NCI-H1694 treated with DMSO at 0.1 percent for 48 hours (cell line): ENCODE results near the gene ARNT2.

ENCODE experiments used
- DNase-seq: peaks from one replicate; lab custom pipeline; 2025; lab: John Stamatoyannopoulos, UW

ARNT2 gene

DNA sequence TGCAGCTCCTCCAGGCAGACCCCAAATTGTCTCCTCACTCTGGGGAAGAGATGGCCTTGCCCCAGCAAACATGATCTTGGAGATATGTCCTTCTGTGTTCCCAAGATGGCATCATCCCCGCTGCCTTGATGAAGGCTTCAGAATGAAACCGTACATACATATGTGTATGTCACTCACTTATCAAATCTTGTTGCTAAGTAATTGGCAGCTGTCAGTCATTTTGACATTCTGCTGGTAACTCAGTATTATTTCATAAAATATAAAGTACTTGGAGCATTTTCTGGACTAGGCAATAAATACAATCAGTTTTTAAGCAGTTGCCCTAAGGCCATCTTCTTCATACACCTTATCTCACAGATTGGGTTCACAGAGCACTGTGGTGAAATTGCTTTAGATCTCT lies 62.4 kb downstream of the ARNT2 start:
- DNase-seq = no peak

DNA sequence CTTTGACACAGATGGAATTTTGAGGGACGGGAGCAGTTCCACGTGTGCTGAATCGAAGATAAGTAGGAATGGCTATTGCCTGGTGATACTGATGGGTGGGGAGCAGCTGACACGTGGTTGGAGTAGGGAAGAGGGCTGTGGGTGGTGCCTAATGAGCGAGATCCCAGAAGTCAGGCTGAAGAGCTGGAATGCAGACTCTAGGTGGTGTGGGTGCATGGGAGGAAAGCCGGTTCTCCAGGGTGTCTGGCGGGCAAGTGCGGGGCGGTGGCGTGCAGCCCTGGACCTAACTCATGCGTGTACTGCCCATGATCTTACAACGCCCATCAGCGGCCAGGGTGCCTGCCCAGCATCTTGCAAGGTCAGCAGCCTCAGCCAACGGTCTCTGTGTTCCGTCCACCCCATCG lies 63.1 kb downstream of the ARNT2 start:
- no peak for DNase-seq

DNA sequence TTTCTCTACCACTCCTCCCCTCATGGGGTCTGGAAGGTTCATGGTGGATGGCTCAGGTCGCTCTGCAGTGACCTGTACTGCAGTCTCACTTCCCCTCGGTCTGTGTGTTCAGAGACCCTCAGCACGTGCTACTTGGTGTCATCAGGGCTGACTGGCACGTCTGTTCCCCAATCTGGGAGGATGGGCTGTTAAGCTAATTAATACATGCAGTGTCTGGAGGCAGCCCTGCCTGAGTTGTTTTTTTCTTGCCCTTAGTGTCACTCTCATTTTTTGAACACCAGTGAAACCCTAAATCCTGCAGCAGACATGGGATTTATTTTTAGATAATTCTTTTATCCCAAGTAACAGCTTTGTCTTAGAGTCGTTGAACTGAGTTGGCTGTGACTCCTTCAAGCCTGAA lies 64.6 kb downstream of the ARNT2 start:
- no peak for DNase-seq

DNA sequence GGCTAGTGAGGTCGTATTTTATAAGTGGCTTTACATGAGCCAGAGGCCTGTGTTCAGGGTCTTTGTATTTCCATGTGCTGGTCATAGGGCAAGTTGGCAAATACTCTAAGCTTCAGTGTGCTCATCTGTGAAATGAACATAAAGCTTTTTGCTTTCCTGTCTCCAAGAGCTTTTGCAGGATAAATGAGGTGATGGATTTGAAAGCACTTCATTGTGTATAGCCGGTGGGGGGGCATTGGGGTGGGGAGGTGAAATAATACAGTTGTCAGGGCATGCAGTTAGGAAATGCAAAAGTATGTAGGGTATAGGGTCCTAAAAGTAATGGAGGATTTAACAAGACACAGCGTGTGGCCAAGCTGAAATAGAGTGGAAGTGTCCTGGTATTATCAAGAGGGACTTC lies 67.7 kb downstream of the ARNT2 start:
- no peak for DNase-seq

DNA sequence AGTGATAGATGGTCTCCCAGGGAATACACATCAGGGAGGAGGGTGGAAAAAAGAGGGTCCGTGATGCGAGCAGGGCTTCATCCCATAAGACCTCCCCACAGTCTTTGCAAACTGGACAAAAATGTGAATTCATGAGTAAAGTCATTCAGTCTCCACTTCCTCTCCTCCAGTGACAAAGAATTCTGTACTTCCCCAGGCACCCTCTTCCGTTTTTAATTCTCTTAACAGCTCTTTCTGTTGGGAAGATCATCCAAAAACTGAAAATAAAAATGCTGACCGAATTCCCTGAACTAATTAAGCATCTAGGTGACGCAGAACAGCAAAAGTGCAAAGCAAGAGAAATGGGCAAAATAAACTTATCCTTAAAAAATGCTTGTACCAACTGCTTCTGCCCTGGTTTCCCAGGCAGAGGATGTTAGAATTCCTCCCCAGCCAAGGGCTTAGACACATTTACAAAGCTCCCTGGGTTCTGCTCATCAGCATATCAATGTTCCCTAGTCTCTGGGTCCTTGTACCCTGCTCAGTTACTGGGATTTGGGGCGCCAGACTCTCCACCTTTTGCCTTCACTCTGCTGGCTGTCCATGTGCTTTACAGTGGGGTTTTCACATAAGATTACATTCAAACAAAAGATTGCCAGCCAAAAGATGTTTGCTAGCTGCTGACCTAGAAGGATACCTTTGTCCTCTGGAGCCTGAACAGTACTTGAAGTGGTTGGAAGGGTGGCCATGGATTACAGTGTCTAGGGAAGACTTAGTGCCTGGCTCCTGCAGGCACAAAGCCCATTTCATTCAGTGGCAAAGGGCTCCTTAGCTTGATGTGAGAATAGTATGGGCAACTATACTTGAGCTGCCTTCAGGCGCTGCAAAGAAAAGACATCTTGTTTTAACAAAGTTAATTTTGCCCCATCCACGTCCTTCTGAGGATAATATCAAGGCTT lies 69.4 kb downstream of the ARNT2 start:
- no peak for DNase-seq

DNA sequence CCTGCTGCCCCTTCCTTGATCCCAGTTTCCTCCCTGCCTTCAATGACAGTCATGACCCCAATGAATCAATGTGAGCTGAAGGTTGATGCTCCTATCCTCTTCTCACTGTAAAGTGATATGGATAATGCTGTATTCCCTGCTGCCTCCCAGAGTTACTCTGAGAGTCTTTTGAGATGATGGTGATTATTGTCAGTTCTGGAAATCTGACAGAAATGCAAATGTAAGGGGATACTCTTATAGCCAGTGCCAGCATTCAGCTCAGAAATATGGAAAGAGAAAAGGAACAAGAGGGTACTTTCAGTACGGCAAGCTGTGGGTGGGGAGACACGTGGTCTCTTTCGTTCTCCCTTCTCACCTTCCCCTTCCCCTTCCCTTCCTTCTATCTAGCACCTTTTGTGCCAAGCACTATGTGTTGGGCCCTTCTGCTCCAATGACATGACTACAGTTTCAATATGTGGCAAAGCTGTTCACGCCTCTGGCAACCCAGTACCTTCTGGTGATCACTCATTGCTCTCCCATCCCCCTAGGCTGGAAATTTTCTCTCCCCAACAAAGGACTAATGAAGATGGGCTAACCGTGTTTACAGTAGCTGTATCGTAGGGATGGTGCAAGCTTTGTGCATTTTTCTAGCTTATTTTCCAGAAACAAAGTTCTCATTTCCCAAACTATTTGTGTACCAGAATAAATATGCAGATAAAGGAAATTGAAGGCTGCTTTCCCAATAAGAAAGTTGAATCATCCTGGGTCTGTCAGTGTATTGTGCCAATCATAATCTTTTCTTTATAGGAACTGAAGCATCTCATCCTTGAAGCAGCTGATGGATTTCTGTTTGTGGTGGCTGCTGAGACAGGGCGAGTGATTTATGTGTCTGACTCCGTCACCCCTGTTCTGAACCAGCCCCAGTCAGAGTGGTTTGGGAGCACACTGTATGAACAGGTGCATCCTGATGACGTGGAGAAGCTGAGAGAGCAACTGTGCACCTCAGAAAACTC lies 70.3 kb downstream of the ARNT2 start:
- DNase-seq = no peak

DNA sequence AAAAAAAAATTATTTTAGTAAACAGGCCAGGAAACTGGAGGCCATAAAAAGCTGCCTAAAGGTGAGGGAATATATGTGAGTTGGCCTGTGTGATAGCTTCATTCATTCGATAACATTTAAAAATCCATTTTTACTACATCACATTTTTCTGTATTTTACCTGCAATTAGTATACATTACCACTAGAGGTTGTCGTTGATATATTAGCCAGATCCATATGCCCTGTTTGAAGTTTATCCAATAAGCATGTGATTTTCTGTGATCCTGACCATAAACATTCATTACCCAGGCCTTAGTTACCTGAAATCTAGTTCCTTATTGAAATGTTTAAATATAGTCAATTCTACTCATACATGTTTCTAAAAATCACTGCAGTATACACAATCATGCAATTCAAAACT lies 71.4 kb downstream of the ARNT2 start:
- no peak for DNase-seq

DNA sequence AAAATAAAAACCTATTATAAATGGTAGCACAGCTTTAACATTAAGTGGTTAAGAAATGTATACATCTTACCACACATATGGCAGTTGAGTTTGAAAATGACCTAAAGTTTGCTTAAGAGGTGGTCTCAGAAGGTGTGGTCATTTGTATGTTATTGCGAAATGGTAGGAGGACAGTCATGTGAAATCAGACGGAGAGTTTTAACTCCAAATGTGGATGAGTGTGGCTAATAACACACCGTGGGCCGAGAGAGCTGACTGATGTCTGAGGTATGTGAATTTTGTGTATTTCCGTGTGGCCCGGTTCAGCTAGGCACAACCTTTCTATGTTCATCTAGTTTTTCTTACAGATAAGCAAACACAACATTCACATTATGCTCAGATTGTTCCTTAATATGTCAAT lies 71.9 kb downstream of the ARNT2 start:
- no peak for DNase-seq

DNA sequence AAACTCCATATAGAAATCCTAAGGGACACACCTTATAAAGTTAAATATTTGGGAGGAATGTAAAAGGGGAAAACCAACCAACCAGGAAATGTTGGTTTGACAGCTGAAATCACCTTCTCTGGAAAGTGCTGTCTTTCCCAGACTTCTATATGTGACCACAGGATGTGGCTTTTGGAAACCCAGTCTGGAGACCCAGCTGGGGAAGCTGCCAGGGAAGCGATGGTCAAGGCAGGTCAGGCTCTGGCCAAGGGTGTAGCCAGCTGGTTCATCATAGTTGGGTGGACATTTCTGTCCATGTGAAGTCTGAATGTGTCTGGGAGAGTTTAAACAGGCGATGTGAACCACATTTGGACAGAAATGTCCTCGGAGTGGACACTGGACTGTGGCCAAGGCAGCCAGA lies 73.9 kb downstream of the ARNT2 start:
- DNase-seq = no peak

DNA sequence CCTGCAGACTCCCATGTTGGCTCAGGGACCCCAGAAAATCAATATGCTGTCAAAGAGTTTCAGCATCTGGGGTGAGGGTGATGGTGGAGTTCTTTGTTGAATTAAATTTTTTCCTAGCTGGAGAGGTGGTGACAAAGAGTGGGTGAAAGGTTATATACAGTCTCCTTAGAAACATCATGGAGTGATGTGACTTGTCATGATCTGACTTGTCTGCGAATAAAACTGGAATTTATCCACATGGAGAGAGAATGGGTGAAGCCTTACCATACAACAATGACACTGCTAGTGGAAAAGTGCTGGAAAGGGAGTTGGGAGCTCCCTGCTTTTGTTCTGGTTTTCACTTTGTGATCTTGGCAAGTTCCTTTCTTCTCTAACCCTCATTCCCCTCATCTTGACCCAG lies 75.0 kb downstream of the ARNT2 start:
- no peak for DNase-seq

DNA sequence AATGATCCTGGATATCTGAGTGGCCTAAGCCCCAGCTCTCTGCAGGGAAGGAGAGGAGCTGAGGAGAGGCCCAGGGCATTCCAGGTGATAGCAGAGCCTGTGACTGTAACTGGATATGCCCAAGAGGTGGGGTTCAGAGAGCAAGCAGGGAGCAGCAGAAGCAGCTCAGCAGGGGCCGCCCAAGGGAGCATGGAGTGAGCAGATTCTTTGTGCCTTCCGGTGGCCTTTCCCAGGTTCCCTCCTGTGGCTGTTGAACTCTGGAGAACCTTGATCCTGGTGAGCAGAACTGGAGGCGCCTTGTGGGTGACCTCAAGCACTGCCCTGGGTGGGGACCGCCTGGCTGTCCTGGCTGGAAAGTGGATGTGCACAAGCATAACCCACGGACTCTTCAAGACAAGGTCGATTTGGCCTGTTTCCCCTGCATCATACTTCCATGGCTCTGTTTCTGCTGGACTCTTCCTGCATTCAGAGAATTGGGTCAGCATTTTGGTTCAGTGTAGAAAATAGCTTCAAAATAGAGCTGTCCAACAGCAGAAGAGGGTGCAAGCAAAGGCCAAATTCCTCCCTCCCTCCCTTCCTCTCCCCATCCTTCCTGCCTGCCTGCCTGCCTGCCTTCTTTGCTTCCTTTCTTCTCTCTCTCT lies 76.1 kb downstream of the ARNT2 start:
- no peak for DNase-seq

DNA sequence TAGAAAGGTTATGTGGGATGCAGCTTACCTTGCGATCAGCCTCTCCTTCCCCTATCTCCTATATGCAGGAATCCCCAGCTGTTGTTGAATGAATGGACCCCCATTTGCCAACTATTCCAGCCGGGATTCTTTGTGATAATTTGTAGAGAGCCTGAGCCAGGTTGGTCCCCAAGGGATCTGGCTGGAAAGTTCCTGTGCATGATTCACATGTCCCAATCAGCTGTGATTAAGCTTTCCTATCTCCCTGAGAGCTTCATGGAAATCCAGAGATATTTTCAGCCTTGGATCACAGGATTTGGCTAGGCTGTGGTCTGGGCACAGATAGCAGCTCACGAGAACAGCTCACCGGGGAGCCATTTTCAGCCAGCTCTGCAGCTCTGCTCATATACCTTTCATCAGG lies 76.7 kb downstream of the ARNT2 start:
- no peak for DNase-seq

DNA sequence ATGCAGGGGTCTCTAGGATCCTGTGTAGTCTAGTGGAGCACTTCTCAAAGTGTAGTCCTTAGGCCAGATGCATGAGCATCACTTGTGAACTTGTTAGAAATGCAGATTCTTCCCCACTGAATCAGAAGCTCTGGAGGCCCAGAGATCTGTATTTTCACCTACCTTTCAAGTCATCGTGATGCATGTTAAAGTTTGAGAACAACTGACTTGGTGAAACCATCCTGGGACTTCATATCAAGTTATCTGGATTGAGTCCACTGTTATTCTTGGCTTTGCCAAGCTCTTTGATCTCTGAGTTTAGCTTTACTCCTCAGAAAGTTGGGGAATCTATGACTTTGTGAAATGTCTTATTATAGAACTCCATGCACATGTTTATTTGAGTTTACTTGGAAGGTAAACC lies 78.5 kb downstream of the ARNT2 start:
- no peak for DNase-seq

DNA sequence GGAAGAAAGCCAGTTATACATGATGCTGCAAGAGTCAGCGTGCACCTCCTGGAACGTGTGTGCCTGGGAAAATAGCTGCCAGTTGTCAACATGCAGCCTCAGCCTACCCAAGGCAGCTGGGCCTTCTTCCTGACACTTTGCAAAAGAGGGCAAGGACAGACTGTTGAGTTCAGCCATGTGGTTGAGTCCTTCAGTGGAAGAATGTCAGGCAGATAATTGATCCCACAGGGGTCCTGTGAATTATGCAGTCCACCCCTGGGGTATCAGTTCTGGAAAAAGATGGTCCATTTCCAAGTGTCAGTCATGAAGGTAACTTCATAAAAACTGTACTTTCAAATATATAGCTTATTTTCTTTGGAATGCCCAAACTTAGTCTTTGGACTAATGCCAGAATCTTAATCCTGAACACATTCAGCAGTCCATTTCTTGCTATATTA lies 79.6 kb downstream of the ARNT2 start:
- no peak for DNase-seq

DNA sequence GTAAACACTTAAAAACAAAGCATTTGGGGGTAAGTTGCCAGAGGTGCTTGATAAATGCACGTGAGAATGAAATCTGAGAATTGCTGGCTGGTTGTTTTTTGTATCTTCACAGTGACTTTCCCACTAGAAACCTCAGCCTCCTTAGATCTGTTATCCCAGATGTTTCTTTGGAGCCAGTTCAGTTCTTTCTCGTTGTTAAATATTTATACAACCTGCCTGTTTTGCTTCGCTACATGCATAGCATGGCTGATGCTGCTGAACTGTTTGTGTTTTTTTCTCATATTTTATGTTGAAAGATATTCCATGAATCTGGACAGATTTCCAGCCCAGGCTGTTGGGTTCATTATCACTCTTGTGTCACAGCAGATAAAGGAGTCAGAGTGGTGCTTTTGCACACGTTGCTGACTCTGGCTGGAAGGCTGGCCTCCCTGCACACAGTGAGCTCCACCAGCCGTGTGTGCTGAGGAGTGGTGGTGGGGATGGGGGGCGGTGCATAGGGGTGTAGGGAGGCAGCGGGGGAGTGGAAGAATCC lies 80.2 kb downstream of the ARNT2 start:
- DNase-seq = no peak

DNA sequence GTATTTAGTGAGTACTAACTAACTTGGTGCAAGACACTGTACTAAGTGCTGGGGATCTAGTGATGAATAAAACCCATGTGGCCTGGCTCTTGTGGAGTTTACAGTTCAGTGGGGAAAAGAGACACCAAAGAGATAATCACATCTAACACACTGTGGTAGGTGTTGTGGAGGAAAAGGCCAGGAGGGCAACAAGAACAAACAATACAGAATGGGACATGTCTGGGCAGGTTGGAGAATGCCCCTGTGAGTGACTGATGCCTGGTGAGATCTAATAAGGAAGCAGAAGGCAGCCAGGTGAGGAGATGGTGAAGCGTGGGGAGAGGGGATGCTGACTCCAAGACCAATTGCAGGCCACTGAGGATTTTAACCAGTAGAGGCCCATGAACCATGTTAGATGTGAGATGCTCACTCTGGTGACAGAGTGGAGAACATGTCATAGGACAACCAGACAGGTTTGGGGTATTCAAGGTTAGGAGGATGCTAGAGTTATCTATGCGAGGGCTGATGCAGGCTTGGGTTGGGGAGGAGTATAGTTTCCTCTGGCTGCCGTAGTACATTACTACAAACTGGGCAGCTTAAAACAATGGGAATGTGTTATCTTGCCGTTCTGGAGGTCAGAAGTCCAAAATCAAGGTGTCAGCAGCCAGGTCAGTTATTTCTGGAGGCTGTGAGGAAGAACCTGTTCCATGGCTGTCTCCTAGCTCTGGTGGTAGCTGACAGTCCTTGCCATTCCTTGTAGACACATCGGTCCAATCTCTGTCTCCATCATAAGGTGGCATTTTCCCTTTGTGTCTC lies 81.4 kb downstream of the ARNT2 start:
- DNase-seq = no peak

DNA sequence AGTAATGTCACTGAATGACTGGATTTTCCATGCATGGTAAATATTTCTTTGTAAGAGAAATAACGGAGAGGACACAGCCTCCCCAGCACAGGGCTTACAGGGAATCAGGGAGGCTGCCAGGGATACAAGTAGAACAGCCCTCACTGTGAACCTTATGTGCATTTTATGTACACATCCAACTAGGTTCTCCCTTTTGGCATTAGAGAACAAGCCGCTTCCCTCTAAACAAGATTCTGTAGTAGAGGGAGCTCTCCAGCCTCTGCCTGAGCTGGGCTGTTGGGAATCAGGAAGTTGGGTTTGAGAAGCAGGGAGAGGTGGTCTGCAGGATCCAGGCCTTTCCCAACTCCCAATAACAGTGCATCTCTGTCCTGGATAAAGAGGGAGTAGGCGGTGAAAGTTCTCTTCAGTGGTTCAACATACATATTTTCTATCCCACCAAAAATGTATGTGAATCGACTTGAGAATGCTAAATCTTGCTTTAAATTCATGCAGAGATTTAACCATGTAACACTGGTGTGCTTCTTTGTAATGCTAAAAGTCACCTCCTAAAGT lies 83.7 kb downstream of the ARNT2 start:
- no peak for DNase-seq

DNA sequence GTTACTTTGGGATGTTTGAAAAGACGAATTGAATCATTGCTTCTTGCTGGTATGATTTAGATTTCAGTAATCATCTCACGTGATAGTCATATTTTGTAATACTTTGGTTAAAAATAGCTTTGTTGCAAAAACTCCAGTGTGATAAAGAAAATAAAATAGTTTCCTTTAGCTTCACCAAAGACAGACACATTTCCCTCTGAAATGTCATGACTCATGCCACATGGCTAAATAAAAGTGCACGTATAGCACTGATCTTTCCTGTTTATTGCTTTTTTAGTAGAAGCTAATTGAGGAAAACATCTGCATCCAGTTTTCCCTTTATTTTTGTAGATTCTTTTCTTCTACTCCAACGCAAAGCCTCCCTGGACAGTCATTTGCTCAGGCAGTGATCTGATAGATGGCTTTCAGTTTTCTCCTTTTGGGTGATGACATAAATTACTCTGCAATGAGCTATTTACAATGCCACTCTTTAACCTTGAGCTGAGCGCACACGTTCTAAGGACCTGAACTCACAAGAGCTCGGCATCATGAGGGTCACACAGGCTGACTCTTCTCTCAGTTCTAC lies 84.9 kb downstream of the ARNT2 start:
- no peak for DNase-seq

DNA sequence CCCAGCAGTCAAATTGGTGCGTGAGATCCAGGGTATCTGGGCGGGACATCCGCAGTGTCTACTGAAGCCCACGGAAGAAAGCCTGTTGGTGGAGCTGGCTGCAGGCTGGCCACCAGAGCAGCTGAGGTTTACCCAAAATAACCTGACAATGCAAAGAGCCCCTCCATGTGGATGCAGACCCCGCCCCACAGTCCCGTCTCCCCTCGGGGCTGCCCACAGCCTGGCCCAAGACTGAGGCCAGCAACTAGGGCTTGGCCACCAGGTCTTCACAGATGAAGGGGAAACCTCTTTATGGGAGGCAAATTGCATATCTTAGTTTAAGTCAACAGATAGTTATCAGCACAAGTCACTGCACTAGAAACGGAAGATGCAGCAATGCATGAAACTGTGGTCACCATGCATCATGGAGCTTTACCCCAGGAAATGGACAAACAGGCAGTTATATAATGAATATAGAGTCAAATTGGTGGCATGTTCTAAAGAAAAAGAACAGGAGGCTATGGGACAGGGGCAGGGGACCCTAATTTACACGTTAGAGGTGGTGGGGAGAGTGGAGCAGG lies 86.3 kb downstream of the ARNT2 start:
- DNase-seq = no peak

DNA sequence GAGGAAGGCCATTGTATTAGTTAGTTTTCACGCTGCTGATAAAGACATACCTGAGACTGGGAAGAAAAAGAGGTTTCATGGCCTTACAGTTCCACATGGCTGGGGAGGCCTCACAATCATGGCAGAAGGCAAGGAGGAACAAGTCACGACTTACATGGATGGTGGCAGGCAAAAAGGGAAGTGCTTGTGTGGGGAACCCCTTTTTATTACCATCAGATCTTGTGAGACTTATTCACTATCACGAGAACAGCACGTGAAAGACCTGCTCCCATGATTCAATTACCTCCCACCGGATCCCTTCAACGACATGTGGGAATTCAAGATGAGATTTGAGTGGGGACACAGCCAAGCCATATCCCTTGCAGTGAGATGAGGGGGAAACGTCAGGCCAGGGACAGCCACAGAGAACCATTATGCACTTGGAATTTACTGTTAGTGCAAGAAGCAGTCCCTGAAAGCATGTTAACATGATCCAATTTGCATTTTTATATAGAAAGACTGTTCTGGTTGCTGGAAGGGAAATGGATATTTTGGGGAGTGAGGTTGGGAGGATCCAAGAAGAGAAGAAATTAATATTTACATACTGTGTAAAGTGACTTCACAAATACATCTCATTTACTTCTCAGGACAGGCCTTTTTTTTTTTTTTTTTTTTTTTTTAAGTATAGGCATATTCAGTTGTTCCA lies 87.1 kb downstream of the ARNT2 start:
- DNase-seq = no peak
